Fibroblast of villous mesenchyme (primary cell): ENCODE measurements around the gene GLS2. TPM values are rescaled to one million over a fixed set of nuclear protein-coding genes. Genes with fewer than 3 reads are reported as not detected.
A peak's percentile ranks its signal among the peaks of the same experiment; 100 is the strongest.
"Not testable (repeated sequence)": the region's sequence is repeated elsewhere in the genome, so short reads cannot be mapped to it uniquely, and the experiment has no call there.

Experiments
- DNase-seq: peaks from one replicate; pipeline ENCODE4 v3.0.0-alpha.2; 2010; ENCODE audit warnings: low read depth
- H3K4me3 ChIP-seq: 2 replicates; pipeline ENCODE4 v1.5.1; 2011; ENCODE audit warnings: low read depth, mild to moderate bottlenecking, low read length
- total RNA-seq: library from RNA; depleted of rRNA; stranded (reverse); fragments of >200 nt; gene quantifications from 2 replicates; pipeline ENCODE4 v1.2.3, GENCODE V29; 2012
- TF ChIP-seq, protein P1 (sequence below): IDR thresholded peaks from 2 replicates; pipeline ENCODE4 v1.5.1; 2012; ENCODE audit warnings: low read depth, mild to moderate bottlenecking, low read length; ENCODE audit not compliant: insufficient read depth

The GLS2 gene
- total RNA-seq, 1 donor: under 0.01 TPM

DNA sequence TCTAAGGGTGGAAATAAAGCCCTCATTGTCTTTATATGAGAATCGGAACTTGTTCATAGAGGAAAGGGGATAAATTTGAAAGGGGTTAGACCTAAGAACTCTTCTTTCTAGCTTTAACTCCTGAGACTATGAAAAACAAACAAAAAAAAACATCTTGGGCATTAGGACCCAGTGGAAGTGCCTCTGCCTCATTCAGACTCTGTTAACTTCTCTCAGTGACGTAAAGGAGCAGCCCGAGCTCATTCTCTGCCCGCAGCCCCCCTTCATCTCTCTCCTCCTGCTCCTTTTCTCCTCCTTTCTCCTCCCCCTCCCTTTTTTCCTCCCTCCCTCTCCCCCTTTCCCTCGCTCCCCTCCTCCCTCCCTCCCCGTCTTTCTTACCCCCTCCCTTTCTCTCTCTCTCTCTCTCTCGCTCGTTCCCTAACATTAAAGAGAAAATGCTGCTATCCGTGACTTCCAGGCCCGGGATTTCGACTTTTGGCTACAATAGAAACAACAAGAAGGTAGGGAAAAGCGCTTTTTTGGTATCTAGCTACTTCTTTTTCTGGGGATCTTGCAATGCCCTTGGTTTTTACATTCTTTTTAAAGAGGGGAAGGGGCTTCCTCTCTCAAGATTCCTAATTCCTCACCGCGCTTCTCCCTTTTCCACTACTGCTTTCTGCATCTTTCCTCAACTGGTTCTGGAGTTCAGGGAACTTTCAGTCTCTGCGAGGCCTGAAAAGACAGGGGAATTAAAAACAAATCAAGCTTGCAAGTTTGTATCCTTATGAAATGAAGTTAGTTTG, 33.8 kb upstream of the GLS2 start, which contains the start of gene RBMS2:
TSS of gene RBMS2 (plus strand) at position 231 of the 782 bp plus-strand sequence. CDS start at position 435, 204 bp downstream.
- DNase-seq: peak; percentile 95
- TF ChIP-seq, protein P1, sequence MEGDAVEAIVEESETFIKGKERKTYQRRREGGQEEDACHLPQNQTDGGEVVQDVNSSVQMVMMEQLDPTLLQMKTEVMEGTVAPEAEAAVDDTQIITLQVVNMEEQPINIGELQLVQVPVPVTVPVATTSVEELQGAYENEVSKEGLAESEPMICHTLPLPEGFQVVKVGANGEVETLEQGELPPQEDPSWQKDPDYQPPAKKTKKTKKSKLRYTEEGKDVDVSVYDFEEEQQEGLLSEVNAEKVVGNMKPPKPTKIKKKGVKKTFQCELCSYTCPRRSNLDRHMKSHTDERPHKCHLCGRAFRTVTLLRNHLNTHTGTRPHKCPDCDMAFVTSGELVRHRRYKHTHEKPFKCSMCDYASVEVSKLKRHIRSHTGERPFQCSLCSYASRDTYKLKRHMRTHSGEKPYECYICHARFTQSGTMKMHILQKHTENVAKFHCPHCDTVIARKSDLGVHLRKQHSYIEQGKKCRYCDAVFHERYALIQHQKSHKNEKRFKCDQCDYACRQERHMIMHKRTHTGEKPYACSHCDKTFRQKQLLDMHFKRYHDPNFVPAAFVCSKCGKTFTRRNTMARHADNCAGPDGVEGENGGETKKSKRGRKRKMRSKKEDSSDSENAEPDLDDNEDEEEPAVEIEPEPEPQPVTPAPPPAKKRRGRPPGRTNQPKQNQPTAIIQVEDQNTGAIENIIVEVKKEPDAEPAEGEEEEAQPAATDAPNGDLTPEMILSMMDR: no peak
- peak within 1 kb of the TSS; percentile 78 for H3K4me3 ChIP-seq

DNA sequence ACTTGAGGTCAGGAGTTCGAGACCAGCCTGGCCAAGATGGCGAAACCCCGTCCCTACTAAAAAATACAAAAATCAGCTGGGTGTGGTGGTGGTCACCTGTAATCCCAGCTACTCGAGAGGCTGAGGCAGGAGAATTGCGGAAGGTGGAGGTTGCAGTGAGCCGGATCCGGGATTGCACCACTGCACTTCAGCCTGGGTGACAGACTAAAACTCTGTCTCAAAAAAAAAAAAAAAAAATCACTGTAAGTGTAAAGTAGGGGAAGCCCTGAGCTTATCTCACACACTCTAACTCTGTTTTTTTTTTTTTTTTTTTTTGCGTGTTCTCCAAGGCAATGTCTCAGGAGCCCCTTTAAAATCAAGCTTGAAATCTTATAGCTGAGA, 33.2 kb upstream of the GLS2 start:
- TF ChIP-seq, protein P1: no peak
- DNase-seq: no peak
- H3K4me3 ChIP-seq: peak overlapping the region; percentile 78

DNA sequence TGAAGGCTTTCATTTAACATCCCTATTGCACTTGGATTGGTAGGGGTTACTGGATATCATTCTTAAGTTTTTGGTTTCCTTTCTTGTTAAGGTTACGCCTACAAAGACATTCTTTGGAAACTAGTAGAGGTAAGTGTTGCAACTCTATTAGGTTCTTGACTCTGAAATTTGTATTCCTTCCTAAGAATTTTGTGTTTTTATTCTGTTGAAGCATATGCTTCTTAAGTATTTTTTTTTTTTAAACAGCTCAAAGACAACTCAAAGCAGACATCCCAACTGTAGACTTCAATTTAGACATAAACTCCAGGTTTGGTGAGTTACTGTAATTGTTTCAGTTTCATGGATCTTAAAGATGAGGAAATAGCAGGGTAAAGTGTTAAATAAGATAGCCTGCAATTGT, 32.5 kb upstream of the GLS2 start:
- TF ChIP-seq, protein P1: no peak
- peak; percentile 30 for DNase-seq
- no peak overlapping the region for H3K4me3 ChIP-seq

DNA sequence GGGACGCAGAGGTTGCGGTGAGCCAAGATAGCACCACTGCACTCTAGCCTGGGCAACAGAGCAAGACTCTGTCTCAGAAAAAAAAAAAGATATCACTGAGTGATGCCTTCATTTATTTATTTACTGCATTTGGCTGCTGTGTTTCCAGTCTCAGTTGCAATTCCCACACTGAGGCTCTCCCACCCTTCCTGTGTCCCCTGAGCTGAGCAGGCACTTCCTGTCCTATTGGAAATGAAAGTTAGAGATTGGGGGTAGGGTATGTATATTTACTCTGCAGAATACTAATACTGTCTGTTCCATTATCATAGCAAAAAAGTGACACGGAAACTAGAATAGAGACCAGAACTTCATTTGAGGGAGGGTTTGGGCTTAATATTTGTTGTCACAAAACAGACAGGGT, 32.1 kb upstream of the GLS2 start:
- peak; percentile 44 for DNase-seq
- TF ChIP-seq, protein P1: no peak
- no peak overlapping the region for H3K4me3 ChIP-seq

DNA sequence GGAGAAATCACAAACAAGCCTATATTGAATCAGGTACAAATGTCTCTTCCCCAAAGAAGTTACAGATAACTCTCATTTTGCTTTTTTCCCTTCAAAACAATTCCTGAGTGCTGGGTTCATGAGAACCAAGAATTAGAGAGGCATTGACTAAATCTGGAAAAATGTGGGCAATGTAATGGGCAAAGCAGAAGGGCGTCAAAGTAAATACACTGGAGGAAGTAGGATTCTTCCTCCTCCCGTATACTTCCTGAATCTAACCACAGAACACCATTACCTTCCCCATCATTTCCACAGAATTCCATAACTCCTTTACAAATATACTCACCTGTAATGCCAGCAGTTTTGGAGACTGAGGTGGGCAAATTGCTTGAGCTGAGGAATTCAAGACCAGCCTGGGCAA, 30.6 kb upstream of the GLS2 start:
- TF ChIP-seq, protein P1: no peak
- DNase-seq: no peak

DNA sequence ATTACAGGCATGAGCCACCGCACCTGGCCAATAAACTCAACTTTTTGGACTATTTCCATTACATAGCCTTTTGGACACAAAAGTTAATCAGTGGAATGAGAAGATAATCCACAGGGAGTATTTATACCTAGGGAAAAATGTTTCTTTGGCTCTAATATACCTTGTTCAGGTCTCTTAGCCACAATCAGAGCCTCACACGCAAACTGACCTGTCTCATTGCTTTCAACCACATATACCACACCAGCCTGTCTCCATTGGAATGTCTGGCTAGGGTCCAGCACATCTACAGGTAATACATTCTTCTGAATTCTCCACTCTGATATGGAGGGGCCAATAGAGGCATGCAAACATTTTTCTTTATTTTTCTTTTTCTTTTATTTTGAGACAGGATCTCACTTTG, 29.9 kb upstream of the GLS2 start:
- DNase-seq: no peak
- H3K4me3 ChIP-seq: no peak overlapping the region
- TF ChIP-seq, protein P1: no peak

More for the DNA sequence above, 30.6 kb upstream of the GLS2 start:
- no peak overlapping the region for H3K4me3 ChIP-seq

DNA sequence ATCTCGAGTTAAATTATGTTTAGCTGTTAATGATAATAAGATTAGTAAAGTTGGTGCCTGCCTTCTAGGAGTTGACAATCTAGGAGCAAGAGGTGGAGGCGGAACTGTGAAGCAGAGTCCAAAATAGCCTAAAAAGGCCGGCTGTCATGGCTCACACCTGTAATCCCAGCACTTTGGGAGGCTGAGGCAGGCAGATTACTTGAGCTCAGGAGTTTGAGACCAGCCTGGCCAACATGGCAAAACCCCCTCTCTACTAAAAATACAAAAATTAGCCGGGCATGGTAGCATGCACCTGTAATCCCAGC, 26.0 kb upstream of the GLS2 start:
- H3K4me3 ChIP-seq, DNase-seq: not testable (repeated sequence)
